Measurements from ENCODE around the gene SSMEM1.

The SSMEM1 gene

GRCh38 chr7:130207642-130208041, at the start of gene SSMEM1:
TSS of gene SSMEM1 (plus strand) at chr7:130207860. CDS start at chr7:130207911, 51 bp downstream.
- TF ChIP-seq CTCF (IDR thresholded peaks at IDR 0.05; ENCODE audit: low read depth, low read length), result no peak
- peak; percentile 55 to 79 for DNase-seq (ENCODE audit: low read depth in 2 of 2)
- H3K4me3 ChIP-seq (replicated peaks in 1 of 2; ENCODE audit: low read depth in 2 of 2, low read length in 2 of 2), result no peak within 1 kb of the TSS

GRCh38 chr7:130160023-130160422, 47.6 kb upstream of the SSMEM1 start:
- no peak for DNase-seq (ENCODE audit: low read depth in 2 of 2)
- no peak overlapping the region for H3K4me3 ChIP-seq (replicated peaks in 1 of 2; ENCODE audit: low read depth in 2 of 2, low read length in 2 of 2)
- no peak for TF ChIP-seq CTCF (IDR thresholded peaks at IDR 0.05; ENCODE audit: low read depth, low read length)

GRCh38 chr7:130160455-130160854, 47.2 kb upstream of the SSMEM1 start:
- no peak for DNase-seq (ENCODE audit: low read depth in 2 of 2)
- no peak overlapping the region for H3K4me3 ChIP-seq (replicated peaks in 1 of 2; ENCODE audit: low read depth in 2 of 2, low read length in 2 of 2)
- no peak for TF ChIP-seq CTCF (IDR thresholded peaks at IDR 0.05; ENCODE audit: low read depth, low read length)

GRCh38 chr7:130162196-130162595, 45.5 kb upstream of the SSMEM1 start:
- no peak for TF ChIP-seq CTCF (IDR thresholded peaks at IDR 0.05; ENCODE audit: low read depth, low read length)
- DNase-seq (ENCODE audit: low read depth in 2 of 2), result no peak
- H3K4me3 ChIP-seq (replicated peaks in 1 of 2; ENCODE audit: low read depth in 2 of 2, low read length in 2 of 2), result no peak overlapping the region

- no peak for TF ChIP-seq CTCF (IDR thresholded peaks at IDR 0.05; ENCODE audit: low read depth, low read length)
- no peak overlapping the region for H3K4me3 ChIP-seq (replicated peaks in 1 of 2; ENCODE audit: low read depth in 2 of 2, low read length in 2 of 2)
- DNase-seq (ENCODE audit: low read depth in 2 of 2), result no peak
Observed at GRCh38 chr7:130174237-130174959, 33.3 kb upstream of the SSMEM1 start.

GRCh38 chr7:130178251-130178650, 29.4 kb upstream of the SSMEM1 start:
- no peak for DNase-seq (ENCODE audit: low read depth in 2 of 2)
- TF ChIP-seq CTCF (IDR thresholded peaks at IDR 0.05; ENCODE audit: low read depth, low read length), result no peak
- H3K4me3 ChIP-seq (replicated peaks in 1 of 2; ENCODE audit: low read depth in 2 of 2, low read length in 2 of 2), result no peak overlapping the region

GRCh38 chr7:130179631-130180030, 28.0 kb upstream of the SSMEM1 start:
- H3K4me3 ChIP-seq (replicated peaks in 1 of 2; ENCODE audit: low read depth in 2 of 2, low read length in 2 of 2), result no peak overlapping the region
- no peak for TF ChIP-seq CTCF (IDR thresholded peaks at IDR 0.05; ENCODE audit: low read depth, low read length)
- no peak for DNase-seq (ENCODE audit: low read depth in 2 of 2)

Measured in cardiac fibroblast (primary cell).